HepG2 (cell line): ENCODE measurements around the gene CNTD1. TPM values are rescaled to one million over a fixed set of nuclear protein-coding genes. Genes with fewer than 3 reads are reported as not detected.

Experiments used
- ATF1 ChIP-seq: IDR thresholded peaks from 2 replicates; pipeline ENCODE4 v1.6.1; 2016; ENCODE audit warnings: mild to moderate bottlenecking, control low read depth
- FOXO1 ChIP-seq: sonication (generic); formaldehyde crosslinking; IDR thresholded peaks from 2 replicates; pipeline ENCODE4 v1.4.0; 2020; ENCODE audit warnings: missing genetic modification reagents
- TCF7L2 ChIP-seq: IDR thresholded peaks from 2 replicates; pipeline ENCODE4 v1.6.1; 2011; ENCODE audit warnings: mild to moderate bottlenecking, low read depth, low read length, moderate library complexity
- U2AF2 ChIP-seq: fragments of 200-400 bp; formaldehyde crosslinking; IDR thresholded peaks from 2 replicates; pipeline ENCODE4 v1.6.1; 2017; ENCODE audit warnings: low read depth, mild to moderate bottlenecking, low read length
- ZNF232 ChIP-seq: sonication (generic); formaldehyde crosslinking; IDR thresholded peaks from 2 replicates; pipeline ENCODE4 v1.4.0; 2020; ENCODE audit warnings: missing genetic modification reagents, borderline replicate concordance
- ZNF354B ChIP-seq: sonication (generic); formaldehyde crosslinking; IDR thresholded peaks from 2 replicates; pipeline ENCODE4 v1.8.0; 2022; ENCODE audit warnings: mild to moderate bottlenecking, missing genetic modification reagents
- ZNF609 ChIP-seq: sonication (generic); formaldehyde crosslinking; IDR thresholded peaks from 2 replicates; pipeline ENCODE4 v1.4.0; 2020; ENCODE audit warnings: mild to moderate bottlenecking, missing genetic modification reagents, borderline replicate concordance
- ZNF670 ChIP-seq: sonication (generic); formaldehyde crosslinking; IDR thresholded peaks from 2 replicates; pipeline ENCODE4 v1.8.0; 2022; ENCODE audit warnings: mild to moderate bottlenecking, missing genetic modification reagents, borderline replicate concordance
- ZXDC ChIP-seq: sonication (generic); formaldehyde crosslinking; IDR thresholded peaks from 2 replicates; pipeline ENCODE4 v1.5.0; 2020; ENCODE audit warnings: mild to moderate bottlenecking, missing genetic modification reagents
- polyA plus RNA-seq, 8 experiments: library from polyadenylated mRNA; depleted of rRNA in 3 of 8; stranded (reverse) in 7 of 8; unstranded in 1 of 8; fragments of >200 nt; fragmentation: Illumina TruSeq in 4 of 8; extraction: Trizol in 4 of 8; gene quantifications; 2 replicates each; pipeline versions ENCODE4 v1.2.1 to v1.2.3, GENCODE V29; 2011 to 2016; ENCODE audit warnings: low read depth in 4 of 8, missing spikeins in 1 of 8, mixed read lengths in 1 of 8; ENCODE audit not compliant: insufficient read depth in 1 of 8
- total RNA-seq, 5 experiments: library from RNA; depleted of rRNA; stranded (reverse); fragments of >200 nt; fragmentation: Illumina TruSeq; extraction: Trizol; gene quantifications; 2 replicates each; pipeline ENCODE4 v1.2.3, GENCODE V29; 2016; ENCODE audit warnings: low read depth in 1 of 5
- TF ChIP-seq, protein P1 (sequence below): sonication (generic); formaldehyde crosslinking; IDR thresholded peaks from 2 replicates; pipeline ENCODE4 v1.5.0; 2020; ENCODE audit warnings: mild to moderate bottlenecking, missing genetic modification reagents, borderline replicate concordance
- TF ChIP-seq, protein P2 (sequence below): IDR thresholded peaks from 2 replicates; pipeline ENCODE4 v1.6.1; 2016; ENCODE audit warnings: low read depth, control low read depth

CNTD1 gene
- total and polyA plus RNA-seq, 2 of the 13 experiments (the other 11 are each of a cell fraction or from before 2014, with no cell fraction given) = 0.11 to 0.15 TPM

DNA sequence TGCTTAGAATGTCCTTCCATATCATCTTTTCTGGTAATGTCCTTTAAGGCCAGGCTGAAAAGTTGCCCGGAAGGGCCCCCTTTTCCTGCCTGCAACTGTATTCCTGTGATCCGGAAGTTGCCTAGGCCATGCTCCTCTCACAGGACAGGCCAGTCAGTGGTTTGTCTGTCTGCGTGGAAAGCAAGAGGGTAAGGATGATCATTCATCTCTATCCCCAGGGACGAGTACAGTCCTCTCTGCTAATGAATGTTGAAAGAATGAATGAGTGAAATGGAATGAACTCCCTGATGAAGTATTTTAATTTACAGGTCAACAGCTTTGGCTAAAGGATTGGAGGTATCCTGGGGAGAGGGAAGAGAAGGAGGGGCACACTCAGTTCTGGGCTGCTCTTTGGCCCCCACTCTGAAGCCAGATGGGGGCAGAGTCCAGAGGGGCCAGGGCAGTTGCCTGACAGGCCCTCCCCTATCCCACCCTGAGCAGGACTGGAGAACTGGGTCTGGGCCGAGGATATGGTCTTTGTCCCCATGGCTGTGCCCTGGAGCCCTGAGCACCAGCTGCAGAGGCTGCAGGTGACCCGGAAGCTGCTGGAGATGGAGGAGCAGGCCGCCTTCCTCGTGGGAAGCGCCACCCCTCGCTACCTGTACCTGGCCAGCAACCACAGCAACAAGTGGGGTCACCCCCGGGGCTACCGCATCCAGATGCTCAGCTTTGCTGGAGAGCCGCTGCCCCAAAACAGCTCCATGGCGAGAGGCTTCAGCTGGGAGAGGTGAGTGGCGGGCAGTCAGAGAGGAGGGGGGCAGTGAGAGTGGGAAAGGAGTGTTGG is 55.5 kb downstream of the CNTD1 start (continued):
- TF ChIP-seq, protein P1, sequence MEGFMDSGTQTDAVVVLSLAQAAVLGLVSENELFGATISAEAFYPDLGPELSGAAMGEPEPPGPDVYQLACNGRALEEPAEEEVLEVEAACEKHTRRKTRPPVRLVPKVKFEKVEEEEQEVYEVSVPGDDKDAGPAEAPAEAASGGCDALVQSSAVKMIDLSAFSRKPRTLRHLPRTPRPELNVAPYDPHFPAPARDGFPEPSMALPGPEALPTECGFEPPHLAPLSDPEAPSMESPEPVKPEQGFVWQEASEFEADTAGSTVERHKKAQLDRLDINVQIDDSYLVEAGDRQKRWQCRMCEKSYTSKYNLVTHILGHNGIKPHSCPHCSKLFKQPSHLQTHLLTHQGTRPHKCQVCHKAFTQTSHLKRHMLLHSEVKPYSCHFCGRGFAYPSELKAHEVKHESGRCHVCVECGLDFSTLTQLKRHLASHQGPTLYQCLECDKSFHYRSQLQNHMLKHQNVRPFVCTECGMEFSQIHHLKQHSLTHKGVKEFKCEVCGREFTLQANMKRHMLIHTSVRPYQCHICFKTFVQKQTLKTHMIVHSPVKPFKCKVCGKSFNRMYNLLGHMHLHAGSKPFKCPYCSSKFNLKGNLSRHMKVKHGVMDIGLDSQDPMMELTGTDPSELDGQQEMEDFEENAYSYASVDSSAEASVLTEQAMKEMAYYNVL = peak; percentile 86
- TF ChIP-seq ZXDC (CRISPR knock-in tag) = no peak
- TF ChIP-seq TCF7L2 = no peak
- peak; percentile 87; the same call in 1 of the 2 replicates for TF ChIP-seq ZNF670 (CRISPR knock-in tag)
- no peak for TF ChIP-seq U2AF2
- TF ChIP-seq ZNF232 (CRISPR knock-in tag) = peak; percentile 95; the same call in 1 of the 2 replicates
- 0 out of 2 replicates have a peak, but pooled peaks have one; percentile 4 for TF ChIP-seq FOXO1 (CRISPR knock-in tag)
- TF ChIP-seq ZNF354B (CRISPR knock-in tag) = no peak
- TF ChIP-seq, protein P2, sequence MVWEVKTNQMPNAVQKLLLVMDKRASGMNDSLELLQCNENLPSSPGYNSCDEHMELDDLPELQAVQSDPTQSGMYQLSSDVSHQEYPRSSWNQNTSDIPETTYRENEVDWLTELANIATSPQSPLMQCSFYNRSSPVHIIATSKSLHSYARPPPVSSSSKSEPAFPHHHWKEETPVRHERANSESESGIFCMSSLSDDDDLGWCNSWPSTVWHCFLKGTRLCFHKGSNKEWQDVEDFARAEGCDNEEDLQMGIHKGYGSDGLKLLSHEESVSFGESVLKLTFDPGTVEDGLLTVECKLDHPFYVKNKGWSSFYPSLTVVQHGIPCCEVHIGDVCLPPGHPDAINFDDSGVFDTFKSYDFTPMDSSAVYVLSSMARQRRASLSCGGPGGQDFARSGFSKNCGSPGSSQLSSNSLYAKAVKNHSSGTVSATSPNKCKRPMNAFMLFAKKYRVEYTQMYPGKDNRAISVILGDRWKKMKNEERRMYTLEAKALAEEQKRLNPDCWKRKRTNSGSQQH (CRISPR knock-in tag) = no peak
- 0 out of 2 replicates have a peak, but pooled peaks have one; percentile 32 for TF ChIP-seq ATF1 (CRISPR knock-in tag)
- TF ChIP-seq ZNF609 = peak; percentile 74
